IMR-90 (cell line): ENCODE results near the gene APIP. TPM values are rescaled to one million over a fixed set of nuclear protein-coding genes. Genes with fewer than 3 reads are reported as not detected.

Source experiments
- ATAC-seq: fragments of 200-7000 bp; cut with Tn5 transposase; 2 replicates; pipeline ENCODE4 v1.9.1; 2020; ENCODE audit warnings: low read depth, mild to moderate bottlenecking, moderate library complexity
- BruUV-seq: library from RNA; stranded (reverse); fragments of 400-500 nt; replicated peaks from 2 replicates; lab custom pipeline; 2021; lab: Mats Ljungman, UMichigan
- CTCF ChIA-PET: fragments of 300-600 bp; formaldehyde crosslinking; extraction: SDS; loops from one replicate; lab custom pipeline; 2021; ENCODE audit warnings: antibody characterized with exemption; lab: Yijun Ruan, JAX
- POLR2A ChIA-PET: fragments of 300-600 bp; sonication (Branson Sonifier 250); formaldehyde crosslinking; loops from one replicate; lab custom pipeline; 2022; ENCODE audit warnings: antibody characterized with exemption; ENCODE audit not compliant: unreplicated experiment; lab: Charles Lee
- DNase-seq: peaks from one replicate; pipeline ENCODE4 v3.0.0; 2013
- H2AFZ ChIP-seq: replicated peaks from 2 replicates; pipeline ENCODE3; 2013; ENCODE audit warnings: low read length, mild to moderate bottlenecking; ENCODE audit not compliant: poor library complexity
- H2AK5ac ChIP-seq: 2 replicates; pipeline ENCODE4 v1.6.1; 2013; ENCODE audit warnings: low read depth, low read length, inconsistent platforms
- H2AK9ac ChIP-seq: replicated peaks from 2 replicates; pipeline ENCODE3; 2013; ENCODE audit warnings: mild to moderate bottlenecking, low read depth, low read length, moderate library complexity; ENCODE audit not compliant: poor library complexity
- H2BK120ac ChIP-seq: 2 replicates; pipeline ENCODE4 v1.6.1; 2013; ENCODE audit warnings: low read depth, low read length, inconsistent platforms
- H2BK15ac ChIP-seq: 3 replicates; pipeline ENCODE4 v1.6.1; 2013; ENCODE audit warnings: low read depth, low read length, inconsistent platforms
- H2BK20ac ChIP-seq: 2 replicates; pipeline ENCODE4 v1.6.1; 2013; ENCODE audit warnings: low read depth, mild to moderate bottlenecking, inconsistent platforms, low read length, moderate library complexity
- H2BK5ac ChIP-seq: 2 replicates; pipeline ENCODE4 v1.6.1; 2013; ENCODE audit warnings: mild to moderate bottlenecking, low read depth, low read length, inconsistent platforms; ENCODE audit not compliant: poor library complexity, severe bottlenecking
- H3K14ac ChIP-seq: replicated peaks from 2 replicates; pipeline ENCODE4 v1.6.1; 2013; ENCODE audit warnings: low read depth, low read length, inconsistent platforms
- H3K18ac ChIP-seq: 2 replicates; pipeline ENCODE4 v1.6.1; 2013; ENCODE audit warnings: low read depth, low read length, control low read depth
- H3K23ac ChIP-seq: 2 replicates; pipeline ENCODE4 v1.6.1; 2013; ENCODE audit warnings: low read depth, low read length, inconsistent platforms
- H3K27ac ChIP-seq: 2 replicates; pipeline ENCODE4 v1.5.1; 2013; ENCODE audit warnings: mild to moderate bottlenecking, control low read depth, low read length; ENCODE audit not compliant: insufficient read depth
- H3K27me3 ChIP-seq: 2 replicates; pipeline ENCODE4 v1.6.1; 2013; ENCODE audit warnings: low read length; ENCODE audit not compliant: control insufficient read depth, insufficient read depth
- H3K36me3 ChIP-seq: 2 replicates; pipeline ENCODE4 v1.6.1; 2013; ENCODE audit warnings: low read length, mixed read lengths; ENCODE audit not compliant: control insufficient read depth, insufficient read depth
- H3K4ac ChIP-seq: 2 replicates; pipeline ENCODE4 v1.6.1; 2013; ENCODE audit warnings: low read depth, low read length, inconsistent platforms
- H3K4me1 ChIP-seq: 2 replicates; pipeline ENCODE4 v1.6.1; 2013; ENCODE audit warnings: low read length, mixed read lengths; ENCODE audit not compliant: control insufficient read depth, insufficient read depth
- H3K4me2 ChIP-seq: 2 replicates; pipeline ENCODE4 v1.6.1; 2013; ENCODE audit warnings: low read depth, mild to moderate bottlenecking, control low read depth, low read length, moderate library complexity
- H3K4me3 ChIP-seq: 2 replicates; pipeline ENCODE4 v1.5.1; 2013; ENCODE audit warnings: low read depth, mild to moderate bottlenecking, control low read depth, low read length, moderate library complexity; ENCODE audit not compliant: insufficient read depth
- H3K56ac ChIP-seq: 2 replicates; pipeline ENCODE4 v1.6.1; 2013; ENCODE audit warnings: low read length, inconsistent platforms; ENCODE audit not compliant: insufficient read depth; ENCODE audit errors: extremely low read depth
- H3K79me1 ChIP-seq, 2 experiments: 2 replicates each; pipeline ENCODE4 v1.6.1; 2013; ENCODE audit warnings: low read length in 2 of 2, inconsistent platforms in 1 of 2, low read depth in 1 of 2
- H3K9ac ChIP-seq: 2 replicates; pipeline ENCODE4 v1.6.1; 2013; ENCODE audit warnings: low read depth, low read length, control low read depth
- H3K9me1 ChIP-seq: 2 replicates; pipeline ENCODE4 v1.6.1; 2013; ENCODE audit warnings: low read length, inconsistent platforms; ENCODE audit not compliant: insufficient read depth
- H3K9me3 ChIP-seq: 2 replicates; pipeline ENCODE4 v1.6.1; 2013; ENCODE audit warnings: low read length; ENCODE audit not compliant: control insufficient read depth, insufficient read depth
- H4K20me1 ChIP-seq: 2 replicates; pipeline ENCODE4 v1.6.1; 2013; ENCODE audit warnings: low read length, inconsistent platforms; ENCODE audit not compliant: insufficient read depth
- H4K5ac ChIP-seq: 2 replicates; pipeline ENCODE4 v1.6.1; 2013; ENCODE audit warnings: mild to moderate bottlenecking, low read depth, low read length, control low read depth
- H4K8ac ChIP-seq, 2 experiments: 2 replicates each; pipeline ENCODE4 v1.6.1; 2013; ENCODE audit warnings: low read depth in 2 of 2, low read length in 2 of 2, control low read depth in 1 of 2, inconsistent platforms in 1 of 2
- H4K91ac ChIP-seq: 2 replicates; pipeline ENCODE4 v1.6.1; 2013; ENCODE audit warnings: low read depth, low read length, inconsistent platforms; ENCODE audit not compliant: insufficient read depth
- BHLHE40 ChIP-seq: fragments of 150-350 bp; IDR thresholded peaks from 2 replicates; pipeline ENCODE4 v1.6.1; 2016; ENCODE audit warnings: mild to moderate bottlenecking, low read depth, low read length
- CEBPB ChIP-seq: IDR thresholded peaks from 2 replicates; pipeline ENCODE4 v1.6.1; 2012; ENCODE audit warnings: low read depth, low read length, improper control_type of control experiment
- CHD1 ChIP-seq: IDR thresholded peaks from 2 replicates; pipeline ENCODE4 v1.6.1; 2012; ENCODE audit warnings: low read depth, low read length, improper control_type of control experiment
- CTCF ChIP-seq: conservative IDR thresholded peaks from 2 replicates; pipeline ENCODE4 v1.5.1; 2012; ENCODE audit warnings: mild to moderate bottlenecking, low read depth, low read length, improper control_type of control experiment
- ELK1 ChIP-seq: fragments of 150-350 bp; IDR thresholded peaks from 2 replicates; pipeline ENCODE4 v1.6.1; 2016; ENCODE audit warnings: low read depth, mild to moderate bottlenecking, low read length, moderate library complexity, borderline replicate concordance
- FOS ChIP-seq: fragments of 150-350 bp; IDR thresholded peaks from 2 replicates; pipeline ENCODE4 v1.6.1; 2016; ENCODE audit warnings: low read depth, low read length
- MAFK ChIP-seq: IDR thresholded peaks from 2 replicates; pipeline ENCODE4 v1.6.1; 2012; ENCODE audit warnings: low read depth, low read length, improper control_type of control experiment
- MAZ ChIP-seq: IDR thresholded peaks from 2 replicates; pipeline ENCODE4 v1.6.1; 2012; ENCODE audit warnings: low read depth, mild to moderate bottlenecking, low read length, improper control_type of control experiment, moderate library complexity, borderline replicate concordance
- MXI1 ChIP-seq: IDR thresholded peaks from 2 replicates; pipeline ENCODE4 v1.6.1; 2012; ENCODE audit warnings: low read depth, mild to moderate bottlenecking, low read length, moderate library complexity, borderline replicate concordance
- NFE2L2 ChIP-seq: fragments of 150-350 bp; IDR thresholded peaks from 2 replicates; pipeline ENCODE4 v1.6.1; 2016; ENCODE audit warnings: low read depth, mild to moderate bottlenecking, low read length
- RAD21 ChIP-seq: IDR thresholded peaks from 2 replicates; pipeline ENCODE4 v1.6.1; 2012; ENCODE audit warnings: low read length, improper control_type of control experiment
- RCOR1 ChIP-seq: IDR thresholded peaks from 2 replicates; pipeline ENCODE4 v1.6.1; 2012; ENCODE audit warnings: mild to moderate bottlenecking, low read length, improper control_type of control experiment; ENCODE audit not compliant: insufficient replicate concordance
- RFX5 ChIP-seq: IDR thresholded peaks from 2 replicates; pipeline ENCODE4 v1.8.0; 2012; ENCODE audit warnings: low read depth, mild to moderate bottlenecking, low read length, moderate library complexity
- SMC3 ChIP-seq: fragments of 150-350 bp; IDR thresholded peaks from 2 replicates; pipeline ENCODE4 v1.6.1; 2016; ENCODE audit warnings: low read depth, mild to moderate bottlenecking, antibody characterized with exemption, low read length, moderate library complexity
- USF2 ChIP-seq: fragments of 150-350 bp; IDR thresholded peaks from 2 replicates; pipeline ENCODE4 v1.6.1; 2017; ENCODE audit warnings: mild to moderate bottlenecking, antibody characterized with exemption, low read length, low read depth
- dilution Hi-C: fragments of 300-500 bp; cut with HindIII; formaldehyde crosslinking; loops from one replicate; pipeline ENCODE4 v1.14.3; 2018; ENCODE audit warnings: low sequenced_read_pairs; ENCODE audit not compliant: unreplicated experiment
- in situ Hi-C: fragments of 300-500 bp; cut with MboI; formaldehyde crosslinking; loops from 3 replicates; pipeline ENCODE4 v1.14.3; 2019; ENCODE audit warnings: low sequenced_read_pairs, inconsistent platforms, mixed read lengths
- intact Hi-C: fragments of 100-400 bp; cut with micrococcal nuclease; formaldehyde crosslinking; loops from 2 replicates; pipeline ENCODE4 v1.10.0; 2022
- polyA plus RNA-seq, 3 experiments: library from polyadenylated mRNA; depleted of rRNA; stranded (reverse); fragments of >200 nt; gene quantifications; 2 replicates each; pipeline ENCODE4 v1.2.3, GENCODE V29; 2012; ENCODE audit warnings: low replicate concordance in 1 of 3
- total RNA-seq: library from RNA; depleted of rRNA; stranded (reverse); fragments of >200 nt; gene quantifications from 2 replicates; pipeline ENCODE4 v1.2.3, GENCODE V29; 2012

Gene APIP
- total and polyA plus RNA-seq, 2 of the 4 experiments (the other 2 are of a cell fraction) = 9.9 to 16.6 TPM

- H2BK5ac ChIP-seq = no peak overlapping the region
- no peak overlapping the region for H4K8ac ChIP-seq
- no peak overlapping the region for H3K4me2 ChIP-seq
- H3K79me1 ChIP-seq = no peaks in the 10 kb centered on the region
- no peak overlapping the region for H3K56ac ChIP-seq
- intact Hi-C loops (no loop called here), dilution Hi-C loops (no loop called here), in situ Hi-C loops (no loop called here)
- ChIA-PET POLR2A (no interaction called here), CTCF (no interaction called here)
- H3K9ac ChIP-seq = no peak overlapping the region
- ATAC-seq (no peak), DNase-seq (no peak)
- H4K5ac ChIP-seq = no peak overlapping the region
- H3K14ac ChIP-seq = no peak overlapping the region
- no peak for TF ChIP-seq CEBPB
- TF ChIP-seq FOS = no peak
- TF ChIP-seq NFE2L2 = no peak
- no peak for TF ChIP-seq CHD1
- no peak for TF ChIP-seq RCOR1
- TF ChIP-seq BHLHE40 = no peak
- TF ChIP-seq USF2 = no peak
- TF ChIP-seq RFX5 = no peak
- TF ChIP-seq ELK1 = no peak
- TF ChIP-seq RAD21 = no peak
- no peak for TF ChIP-seq MXI1
- no peak for TF ChIP-seq MAFK
- no peak for TF ChIP-seq MAZ
- TF ChIP-seq SMC3 = no peak
- no peak for TF ChIP-seq CTCF
- H2AK9ac ChIP-seq = no peak overlapping the region
- no peaks in the 10 kb centered on the region for H3K9me3 ChIP-seq
- no peak overlapping the region for H3K4ac ChIP-seq
- peaks cover 21% of the 10 kb centered on the region for H3K27me3 ChIP-seq
- no peak overlapping the region for H2AFZ ChIP-seq
- no peak overlapping the region for H2AK5ac ChIP-seq
- no peaks in the 10 kb centered on the region for H3K36me3 ChIP-seq
- no peaks in the 10 kb centered on the region for H3K9me1 ChIP-seq
- H2BK20ac ChIP-seq = no peak overlapping the region
- no peak overlapping the region for H2BK15ac ChIP-seq
- H3K4me3 ChIP-seq = no peak overlapping the region
- H3K23ac ChIP-seq = no peak overlapping the region
- H4K20me1 ChIP-seq = no peaks in the 10 kb centered on the region
- no peak overlapping the region for H3K27ac ChIP-seq
- H3K18ac ChIP-seq = no peak overlapping the region
- H4K91ac ChIP-seq = no peak overlapping the region
- BruUV-seq = no TSS peak
- H2BK120ac ChIP-seq = no peak overlapping the region
- H3K4me1 ChIP-seq = no peaks in the 10 kb centered on the region
These were observed 64.3 kb downstream of the APIP start for GRCh38 chr11:34851916-34852315.
